ENCODE measurements around the gene NSUN3.

DNA sequence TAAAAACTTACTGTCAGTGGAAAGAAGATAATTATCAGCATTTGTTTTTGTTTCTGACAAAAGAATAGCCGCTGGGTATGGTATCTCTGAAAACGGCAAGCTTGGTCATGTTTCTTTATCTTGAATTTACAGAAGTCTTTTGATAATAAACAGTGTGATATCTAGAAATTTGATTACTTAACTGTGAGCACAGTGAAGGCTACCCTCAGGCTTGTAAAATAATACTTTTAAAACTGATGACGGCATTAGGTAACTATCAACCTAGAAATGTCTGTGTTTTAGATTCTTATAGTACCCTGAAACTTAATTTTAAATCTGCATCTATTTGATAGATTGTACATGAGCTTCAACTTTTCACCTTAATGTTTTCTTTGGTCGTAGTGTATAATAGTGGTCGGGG, 43.4 kb downstream of the NSUN3 start:
- TF ChIP-seq CTCF (conservative IDR thresholded peaks at IDR 0.05): no peak
- TF ChIP-seq EZH2 (IDR thresholded peaks at IDR 0.05; ENCODE audit: low read depth): no peak
